ENCODE measurements around the gene OR51E2.
"Not testable (repeated sequence)": the region's sequence is repeated elsewhere in the genome, so short reads cannot be mapped to it uniquely, and the experiment has no call there.

The OR51E2 gene

GRCh38 chr11:4697585-4697984 is at the start of gene OR51E2:
Gene OR51E2 (minus strand): TSS chr11:4697853. CDS start chr11:4682711, 15,142 bp downstream.
- no peak for DNase-seq (ENCODE audit: low read depth)

GRCh38 chr11:4740735-4741134 is 43.1 kb upstream of the OR51E2 start:
- DNase-seq (ENCODE audit: low read depth): no peak

GRCh38 chr11:4727171-4727570 is 29.5 kb upstream of the OR51E2 start:
- DNase-seq (ENCODE audit: low read depth): no peak

- not testable (repeated sequence) for DNase-seq (ENCODE audit: low read depth)
Observed at GRCh38 chr11:4722616-4723534, 25.2 kb upstream of the OR51E2 start.

- DNase-seq (ENCODE audit: low read depth): no peak
Observed at GRCh38 chr11:4714300-4714699, 16.6 kb upstream of the OR51E2 start.

- DNase-seq (ENCODE audit: low read depth): no peak
Observed at GRCh38 chr11:4713241-4713640, 15.6 kb upstream of the OR51E2 start.

- no peak for DNase-seq (ENCODE audit: low read depth)
Observed at GRCh38 chr11:4704790-4705334, 7.2 kb upstream of the OR51E2 start.

- no peak for DNase-seq (ENCODE audit: low read depth)
Observed at GRCh38 chr11:4704054-4704789, 6.6 kb upstream of the OR51E2 start, which contains the start of gene MMP26. Gene MMP26 (plus strand): TSS chr11:4704784.

- no peak for DNase-seq (ENCODE audit: low read depth)
Observed at GRCh38 chr11:4700436-4700820, 2.8 kb upstream of the OR51E2 start.

- DNase-seq (ENCODE audit: low read depth): no peak
Observed at GRCh38 chr11:4699697-4700435, 2.2 kb upstream of the OR51E2 start.

GRCh38 chr11:4695442-4695841 is 2.2 kb downstream of the OR51E2 start:
- DNase-seq (ENCODE audit: low read depth): no peak

GRCh38 chr11:4684631-4685285 is 12.9 kb downstream of the OR51E2 start:
- DNase-seq (ENCODE audit: low read depth): no peak

- DNase-seq (ENCODE audit: low read depth): no peak
Observed at GRCh38 chr11:4682623-4683419, 14.8 kb downstream of the OR51E2 start.

- no peak for DNase-seq (ENCODE audit: low read depth)
Observed at GRCh38 chr11:4680341-4680740, 17.3 kb downstream of the OR51E2 start.

GRCh38 chr11:4677948-4678347 is 19.7 kb downstream of the OR51E2 start:
- DNase-seq (ENCODE audit: low read depth): no peak

- DNase-seq (ENCODE audit: low read depth): no peak
Observed at GRCh38 chr11:4673781-4674180, 23.9 kb downstream of the OR51E2 start.

- no peak for DNase-seq (ENCODE audit: low read depth)
Observed at GRCh38 chr11:4672470-4672869, 25.2 kb downstream of the OR51E2 start.

GRCh38 chr11:4671741-4672140 is 25.9 kb downstream of the OR51E2 start:
- DNase-seq (ENCODE audit: low read depth): no peak

- DNase-seq (ENCODE audit: low read depth): no peak
Observed at GRCh38 chr11:4665424-4665823, 32.2 kb downstream of the OR51E2 start.

- DNase-seq (ENCODE audit: low read depth): no peak
Observed at GRCh38 chr11:4664786-4665185, 32.9 kb downstream of the OR51E2 start.

- no peak for DNase-seq (ENCODE audit: low read depth)
Observed at GRCh38 chr11:4664183-4664582, 33.5 kb downstream of the OR51E2 start.

Measured in stimulated activated CD8-positive, alpha-beta memory T cell treated with anti-CD3 and anti-CD28 coated beads, Interleukin-12 subunit alpha, Interleukin-12 subunit beta, amount 100 ng/mL, for 4 hours (primary cell).